DOHH2 (cell line): Measurements from ENCODE around the gene USP48.

Experiments
- H3F3A ChIP-seq: fragments of 200-600 bp; sonication (generic), shearing (Covaris generic); 2 replicates; pipeline ENCODE4 v1.6.0; 2016; ENCODE audit warnings: antibody characterized with exemption, mild to moderate bottlenecking; ENCODE audit not compliant: control insufficient read depth, insufficient read depth
- H3K27ac ChIP-seq: fragments of 200-600 bp; sonication (generic); 2 replicates; pipeline ENCODE4 v1.5.1; 2014; ENCODE audit warnings: low read depth, mild to moderate bottlenecking, low read length, moderate library complexity
- H3K27me3 ChIP-seq: fragments of 200-600 bp; sonication (generic); 2 replicates; pipeline ENCODE4 v1.6.1; 2014; ENCODE audit warnings: mild to moderate bottlenecking, low read length, mixed read lengths; ENCODE audit not compliant: control insufficient read depth
- H3K36me3 ChIP-seq: fragments of 200-600 bp; sonication (generic); 2 replicates; pipeline ENCODE4 v1.6.1; 2014; ENCODE audit warnings: mild to moderate bottlenecking, low read length, moderate library complexity, mixed read lengths; ENCODE audit not compliant: control insufficient read depth
- H3K4me1 ChIP-seq: fragments of 200-600 bp; sonication (generic); 2 replicates; pipeline ENCODE4 v1.6.1; 2014; ENCODE audit warnings: mild to moderate bottlenecking, low read length, mixed read lengths; ENCODE audit not compliant: control insufficient read depth
- H3K4me2 ChIP-seq: fragments of 200-600 bp; sonication (generic); 2 replicates; pipeline ENCODE4 v1.6.0; 2014; ENCODE audit warnings: mild to moderate bottlenecking, low read length, moderate library complexity
- H3K4me3 ChIP-seq: fragments of 200-600 bp; sonication (generic); 2 replicates; pipeline ENCODE4 v1.5.1; 2014; ENCODE audit warnings: mild to moderate bottlenecking, low read length, mixed read lengths
- H3K79me2 ChIP-seq: fragments of 200-600 bp; sonication (generic); 2 replicates; pipeline ENCODE4 v1.6.1; 2014; ENCODE audit warnings: mild to moderate bottlenecking, low read length, mixed read lengths; ENCODE audit not compliant: control insufficient read depth
- H3K9me2 ChIP-seq: fragments of 200-600 bp; sonication (generic); replicated peaks from 2 replicates; pipeline ENCODE4 v1.6.1; 2014; ENCODE audit warnings: mild to moderate bottlenecking, low read length, mixed read lengths; ENCODE audit not compliant: control insufficient read depth
- H3K9me3 ChIP-seq: fragments of 200-600 bp; sonication (generic); 2 replicates; pipeline ENCODE4 v1.6.1; 2014; ENCODE audit warnings: antibody characterized with exemption, low read length, mixed read lengths; ENCODE audit not compliant: control insufficient read depth, insufficient read depth
- H4K20me1 ChIP-seq: fragments of 200-600 bp; sonication (generic); 2 replicates; pipeline ENCODE4 v1.6.0; 2014; ENCODE audit warnings: low read depth, mild to moderate bottlenecking, antibody characterized with exemption, low read length, moderate library complexity; ENCODE audit not compliant: control insufficient read depth, insufficient read depth
- CTCF ChIP-seq: fragments of 200-600 bp; sonication (generic); IDR thresholded peaks from one replicate; pipeline ENCODE4 v1.5.1; 2014; ENCODE audit warnings: antibody characterized with exemption, mild to moderate bottlenecking, low read depth, low read length; ENCODE audit not compliant: poor library complexity, severe bottlenecking
- EZH2phosphoT487 ChIP-seq: fragments of 200-600 bp; sonication (generic); IDR thresholded peaks from 2 replicates; pipeline ENCODE4 v1.6.1; 2017; ENCODE audit warnings: borderline replicate concordance, mild to moderate bottlenecking, antibody characterized with exemption, low read length, moderate library complexity, mixed read lengths

USP48 gene

GRCh38 chr1:21734526-21734925, 48.4 kb downstream of the USP48 start:
- no peak overlapping the region for H3K4me2 ChIP-seq
- no peaks in the 10 kb centered on the region for H3K4me1 ChIP-seq
- H3K79me2 ChIP-seq: no peaks in the 10 kb centered on the region
- H3F3A ChIP-seq: no peaks in the 10 kb centered on the region
- no peak overlapping the region for H3K27ac ChIP-seq
- H3K4me3 ChIP-seq: no peak overlapping the region
- no peaks in the 10 kb centered on the region for H3K9me3 ChIP-seq
- no peak for TF ChIP-seq CTCF
- TF ChIP-seq EZH2phosphoT487: no peak
- H3K9me2 ChIP-seq: no peaks in the 10 kb centered on the region
- no peaks in the 10 kb centered on the region for H3K27me3 ChIP-seq
- no peaks in the 10 kb centered on the region for H4K20me1 ChIP-seq
- peaks cover 31% of the 10 kb centered on the region for H3K36me3 ChIP-seq

GRCh38 chr1:21732664-21733063, 50.3 kb downstream of the USP48 start:
- Histone ChIP-seq H3K4me1 (no peaks in the 10 kb centered on the region), H4K20me1 (no peaks in the 10 kb centered on the region), H3K9me3 (no peaks in the 10 kb centered on the region), H3K9me2 (no peaks in the 10 kb centered on the region), H3K36me3 (peaks cover 44% of the 10 kb centered on the region), H3F3A (no peaks in the 10 kb centered on the region; the same call in 1 of the 2 replicates), H3K4me3 (no peak overlapping the region), H3K79me2 (no peaks in the 10 kb centered on the region), H3K27ac (no peak overlapping the region), H3K4me2 (no peak overlapping the region), H3K27me3 (no peaks in the 10 kb centered on the region)
- TF ChIP-seq EZH2phosphoT487 (no peak), CTCF (no peak)

GRCh38 chr1:21725748-21726392, 57.1 kb downstream of the USP48 start:
- no peak overlapping the region for H3K27ac ChIP-seq
- no peaks in the 10 kb centered on the region; the same call in 1 of the 2 replicates for H3F3A ChIP-seq
- no peak overlapping the region for H3K4me2 ChIP-seq
- TF ChIP-seq CTCF (no peak), EZH2phosphoT487 (no peak)
- no peaks in the 10 kb centered on the region for H4K20me1 ChIP-seq
- no peaks in the 10 kb centered on the region for H3K79me2 ChIP-seq
- H3K9me2 ChIP-seq: no peaks in the 10 kb centered on the region
- H3K4me3 ChIP-seq: no peak overlapping the region
- no peaks in the 10 kb centered on the region for H3K4me1 ChIP-seq
- no peaks in the 10 kb centered on the region for H3K9me3 ChIP-seq
- H3K36me3 ChIP-seq: peaks cover 52% of the 10 kb centered on the region
- H3K27me3 ChIP-seq: no peaks in the 10 kb centered on the region
